K562 (cell line): ENCODE results near the gene SOAT1. TPM values are rescaled to one million over a fixed set of nuclear protein-coding genes. Genes with fewer than 3 reads are reported as not detected.

Experiments
- ATAC-seq: fragments of 200-7000 bp; cut with Tn5 transposase; 3 replicates; pipeline ENCODE4 v1.9.1; 2020; ENCODE audit warnings: moderate library complexity
- BruUV-seq: library from RNA; stranded (reverse); fragments of 400-500 nt; replicated peaks from 2 replicates; lab custom pipeline; 2021; lab: Mats Ljungman, UMichigan
- CTCF ChIA-PET: fragments of 300-600 bp; formaldehyde crosslinking; extraction: SDS; loops from one replicate; lab custom pipeline; 2021; ENCODE audit warnings: low intra/inter-chr PET ratio; lab: Yijun Ruan, JAX
- POLR2A ChIA-PET: fragments of 300-600, 350-650 bp; sonication (Branson Sonifier 250); formaldehyde crosslinking; extraction: SDS; loops from one replicate; lab custom pipeline; 2021; ENCODE audit warnings: antibody characterized with exemption, inconsistent platforms; lab: Yijun Ruan, JAX
- DNase-seq, 4 experiments: peaks; one replicate each; pipeline versions ENCODE4 v3.0.0 to v3.0.0-alpha.2; 2011 to 2018; ENCODE audit warnings: low spot score in 3 of 4, mixed read lengths in 3 of 4; ENCODE audit errors: extremely low read depth in 1 of 4
- FAIRE-seq: peaks from 2 replicates; lab custom pipeline; 2011; peaks lifted over from hg19 to GRCh38; lab: Jason Lieb, UNC
- H2AFZ ChIP-seq: 2 replicates; pipeline ENCODE4 v1.6.0; 2011; ENCODE audit warnings: low read depth, low read length, control low read depth, inconsistent platforms
- H3K27ac ChIP-seq: fragments of 200-600 bp; 3 replicates; pipeline ENCODE4 v1.8.0; 2011; ENCODE audit warnings: low read depth, mild to moderate bottlenecking, control low read depth, inconsistent platforms, low read length, moderate library complexity, mixed read lengths; ENCODE audit errors: extremely low read depth
- H3K27me3 ChIP-seq, 2 experiments: fragments of 300-600 bp in 1 of 2; 2 replicates in 1 of 2; 3 replicates in 1 of 2; pipeline versions ENCODE4 v1.6.0 to v1.8.0; 2011; ENCODE audit warnings: inconsistent platforms in 2 of 2, low read length in 2 of 2, mild to moderate bottlenecking in 1 of 2, mixed read lengths in 1 of 2, moderate library complexity in 1 of 2; ENCODE audit not compliant: control insufficient read depth in 2 of 2, insufficient read depth in 2 of 2
- H3K36me3 ChIP-seq: fragments of 300-600 bp; 3 replicates; pipeline ENCODE4 v1.8.0; 2011; ENCODE audit warnings: mild to moderate bottlenecking, low read length, inconsistent platforms; ENCODE audit not compliant: control insufficient read depth, insufficient read depth
- H3K4me1 ChIP-seq, 2 experiments: fragments of 200-600 bp in 1 of 2; replicated peaks in 1 of 2; 2 replicates in 1 of 2; 3 replicates in 1 of 2; pipeline versions ENCODE4 v1.5.1 to v1.8.0; 2011; ENCODE audit warnings: inconsistent platforms in 2 of 2, low read length in 2 of 2, mild to moderate bottlenecking in 1 of 2, mixed read lengths in 1 of 2, moderate library complexity in 1 of 2; ENCODE audit not compliant: control insufficient read depth in 2 of 2, insufficient read depth in 2 of 2
- H3K4me2 ChIP-seq: 2 replicates; pipeline ENCODE4 v1.6.1; 2011; ENCODE audit warnings: low read length, control low read depth, inconsistent platforms, mixed read lengths; ENCODE audit not compliant: insufficient read depth
- H3K4me3 ChIP-seq: fragments of 200-600 bp; sonication (generic), shearing (Covaris generic); 2 replicates; pipeline ENCODE4 v1.5.1; 2016; ENCODE audit warnings: control low read depth, inconsistent platforms
- H3K79me2 ChIP-seq: fragments of 200-600 bp; 3 replicates; pipeline ENCODE4 v1.8.0; 2011; ENCODE audit warnings: low read length, inconsistent platforms; ENCODE audit not compliant: control insufficient read depth, insufficient read depth
- H3K9ac ChIP-seq, 2 experiments: 2 replicates each; pipeline versions ENCODE4 v1.6.0 to v1.6.1; 2011; ENCODE audit warnings: low read depth in 2 of 2, low read length in 2 of 2, control low read depth in 1 of 2, inconsistent platforms in 1 of 2, mild to moderate bottlenecking in 1 of 2, mixed read lengths in 1 of 2; ENCODE audit not compliant: insufficient read depth in 1 of 2
- H3K9me1 ChIP-seq: one replicate; pipeline ENCODE4 v1.6.0; 2011; ENCODE audit warnings: inconsistent platforms, mild to moderate bottlenecking, low read length, moderate library complexity; ENCODE audit not compliant: control insufficient read depth, insufficient read depth
- H3K9me3 ChIP-seq: replicated peaks from 2 replicates; pipeline ENCODE4 v1.5.1; 2011; ENCODE audit warnings: low read depth, low read length, inconsistent platforms; ENCODE audit not compliant: control insufficient read depth, insufficient read depth
- H4K20me1 ChIP-seq: replicated peaks from 2 replicates; pipeline ENCODE4 v1.6.1; 2011; ENCODE audit warnings: low read length, inconsistent platforms, mixed read lengths; ENCODE audit not compliant: control insufficient read depth, insufficient read depth
- BRCA1 ChIP-seq, 2 experiments: fragments of 450-650 bp in 1 of 2; sonication (generic) in 1 of 2; formaldehyde crosslinking in 1 of 2; IDR thresholded peaks; 2 replicates each; pipeline versions ENCODE4 v1.5.0 to v1.6.1; 2017 to 2020; ENCODE audit warnings: mild to moderate bottlenecking in 1 of 2, missing genetic modification reagents in 1 of 2
- CTBP1 ChIP-seq: fragments of 450-650 bp; IDR thresholded peaks from 2 replicates; pipeline ENCODE4 v1.6.1; 2016; ENCODE audit warnings: borderline replicate concordance
- HSF4 ChIP-seq: fragments of 250-450 bp; sonication (Bioruptor Pico); IDR thresholded peaks from 2 replicates; pipeline ENCODE4 v2.1.2; 2022; ENCODE audit warnings: mild to moderate bottlenecking, moderate library complexity, borderline replicate concordance
- KAT8 ChIP-seq: fragments of 450-650 bp; IDR thresholded peaks from 2 replicates; pipeline ENCODE4 v1.6.1; 2016; ENCODE audit warnings: low read depth, mild to moderate bottlenecking
- PML ChIP-seq: IDR thresholded peaks from 2 replicates; pipeline ENCODE4 v1.6.1; 2012; ENCODE audit warnings: low read length, inconsistent platforms
- SAFB ChIP-seq: fragments of 200-400 bp; formaldehyde crosslinking; IDR thresholded peaks from 2 replicates; pipeline ENCODE4 v1.6.1; 2017; ENCODE audit warnings: low read depth, low read length, borderline replicate concordance
- U2AF2 ChIP-seq: fragments of 200-400 bp; formaldehyde crosslinking; optimal IDR thresholded peaks from 2 replicates; pipeline ENCODE3; 2017; ENCODE audit warnings: low read depth, mild to moderate bottlenecking, low read length
- ZFP1 ChIP-seq: fragments of 450-650 bp; formaldehyde crosslinking; IDR thresholded peaks from 2 replicates; pipeline ENCODE4 v1.4.0; 2020; ENCODE audit warnings: mild to moderate bottlenecking, mixed read lengths
- ZNF717 ChIP-seq: fragments of 250-450 bp; sonication (Bioruptor Pico); IDR thresholded peaks from 2 replicates; pipeline ENCODE4 v1.5.0; 2021
- WGBS: fragments of 100-300 bp; shearing (Covaris generic); methylation state at CpG from one replicate; pipeline ENCODE4 v1.1.6; 2016; ENCODE audit warnings: low coverage, mixed read lengths; ENCODE audit not compliant: insufficient coverage; ENCODE audit errors: missing lambda C conversion rate; 5-methylcytosine and 5-hydroxymethylcytosine counted together
- in situ Hi-C: fragments of 300-500 bp; cut with MboI; formaldehyde crosslinking; loops from 4 replicates; pipeline ENCODE4 v1.15.0; 2018; ENCODE audit warnings: inconsistent platforms, mixed read lengths
- intact Hi-C: fragments of 100-400 bp; cut with micrococcal nuclease; formaldehyde crosslinking; loops from 2 replicates; pipeline ENCODE4 v1.14.2; 2022
- polyA plus RNA-seq, 8 experiments: library from polyadenylated mRNA; depleted of rRNA in 4 of 8; stranded (reverse) in 5 of 8; unstranded in 3 of 8; fragments of >200 nt; fragmentation: Nextera tagmentation in 2 of 8; fragmentation: Illumina TruSeq in 1 of 8; extraction: Ambion mirVana in 2 of 8; extraction: Trizol in 1 of 8; gene quantifications; 2 replicates each; pipeline versions ENCODE4 v1.2.1 to v1.2.3, GENCODE V29; 2011 to 2014; ENCODE audit warnings: inconsistent platforms in 1 of 8, missing spikeins in 1 of 8
- total RNA-seq, 7 experiments: library from RNA; depleted of rRNA in 6 of 7; stranded (reverse); fragments of >200 nt in 6 of 7; fragmentation: Illumina TruSeq in 2 of 7; extraction: Trizol in 2 of 7; gene quantifications; 2 replicates each; pipeline versions ENCODE4 v1.2.1 to v1.2.3, GENCODE V29; 2011 to 2021; ENCODE audit warnings: low replicate concordance in 1 of 7
- TF ChIP-seq, protein P1 (sequence below): fragments of 450-650 bp; formaldehyde crosslinking; IDR thresholded peaks from 2 replicates; pipeline ENCODE4 v1.4.0; 2022; ENCODE audit warnings: missing genetic modification characterization

SOAT1 gene
- total and polyA plus RNA-seq, 9 of the 15 experiments (the other 6 are each of a cell fraction or from before 2014, with no cell fraction given): 5.5 to 29.1 (median 17.3) TPM

DNA sequence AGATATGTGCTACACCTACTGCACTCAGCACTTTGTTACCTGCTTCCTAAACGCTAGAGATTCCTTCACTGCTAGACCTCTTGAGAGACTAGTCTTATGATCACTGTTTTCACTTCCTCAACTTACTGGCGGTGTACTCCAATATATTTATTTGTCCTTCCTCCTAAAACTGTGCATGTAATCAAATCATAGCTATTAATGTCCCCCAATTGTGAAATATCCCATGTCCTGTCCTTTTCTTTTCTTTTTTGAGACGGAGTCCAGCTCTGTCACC, 3.4 kb downstream of the SOAT1 start:
- no TSS peak for BruUV-seq
- H3K9me3 ChIP-seq: no peaks in the 10 kb centered on the region
- H2AFZ ChIP-seq: no peak overlapping the region
- intact Hi-C loops: no loop called here
- in situ Hi-C loops: no loop called here
- no peaks in the 10 kb centered on the region for H3K36me3 ChIP-seq
- no peaks in the 10 kb centered on the region for H4K20me1 ChIP-seq
- H3K9me1 ChIP-seq: no peaks in the 10 kb centered on the region
- H3K4me1 ChIP-seq: peaks cover 12 to 20% of the 10 kb centered on the region in 2 experiments; a peak in 4 of 5 replicates
- H3K79me2 ChIP-seq: peaks cover 22% of the 10 kb centered on the region
- H3K4me3 ChIP-seq: no peak overlapping the region
- H3K9ac ChIP-seq: no peak overlapping the region
- CTCF ChIA-PET: no interaction called here
- FAIRE-seq (no peak), ATAC-seq (no peak), DNase-seq (no peak)
- POLR2A ChIA-PET: interaction anchor here (1.3 kb wide), 1 partner anchor 11 kb away, joined by 6 read pairs; no protein-coding TSS in a partner anchor
- H3K27me3 ChIP-seq: no peaks in the 10 kb centered on the region
- WGBS: 64% methylated on average over 3 of the region's 3 CpGs
- no peak for TF ChIP-seq HSF4
- no peak for TF ChIP-seq PML
- no peak for TF ChIP-seq BRCA1 (IDR thresholded peaks at IDR 0.05)
- no peak for TF ChIP-seq BRCA1 (CRISPR knock-in tag; IDR thresholded peaks at IDR 0.05)
- TF ChIP-seq SAFB: no peak
- TF ChIP-seq KAT8: no peak
- TF ChIP-seq, protein P1, sequence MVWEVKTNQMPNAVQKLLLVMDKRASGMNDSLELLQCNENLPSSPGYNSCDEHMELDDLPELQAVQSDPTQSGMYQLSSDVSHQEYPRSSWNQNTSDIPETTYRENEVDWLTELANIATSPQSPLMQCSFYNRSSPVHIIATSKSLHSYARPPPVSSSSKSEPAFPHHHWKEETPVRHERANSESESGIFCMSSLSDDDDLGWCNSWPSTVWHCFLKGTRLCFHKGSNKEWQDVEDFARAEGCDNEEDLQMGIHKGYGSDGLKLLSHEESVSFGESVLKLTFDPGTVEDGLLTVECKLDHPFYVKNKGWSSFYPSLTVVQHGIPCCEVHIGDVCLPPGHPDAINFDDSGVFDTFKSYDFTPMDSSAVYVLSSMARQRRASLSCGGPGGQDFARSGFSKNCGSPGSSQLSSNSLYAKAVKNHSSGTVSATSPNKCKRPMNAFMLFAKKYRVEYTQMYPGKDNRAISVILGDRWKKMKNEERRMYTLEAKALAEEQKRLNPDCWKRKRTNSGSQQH: no peak
- no peak for TF ChIP-seq CTBP1
- no peak for TF ChIP-seq ZNF717 (CRISPR knock-in tag)
- no peak for TF ChIP-seq U2AF2
- no peak for TF ChIP-seq ZFP1 (CRISPR knock-in tag)
- H3K27ac ChIP-seq: no peak overlapping the region
- H3K4me2 ChIP-seq: no peak overlapping the region
